Activated CD8-positive, alpha-beta memory T cell treated with anti-CD3 and anti-CD28 coated beads for 48 hours (primary cell): ENCODE results near the gene DNAJB8.

Experiments used
- DNase-seq, 3 experiments: peaks; one replicate each; pipeline ENCODE4 v3.0.0-alpha.2; 2020; ENCODE audit warnings: low read depth in 2 of 3, low spot score in 2 of 3

DNAJB8 gene

DNA sequence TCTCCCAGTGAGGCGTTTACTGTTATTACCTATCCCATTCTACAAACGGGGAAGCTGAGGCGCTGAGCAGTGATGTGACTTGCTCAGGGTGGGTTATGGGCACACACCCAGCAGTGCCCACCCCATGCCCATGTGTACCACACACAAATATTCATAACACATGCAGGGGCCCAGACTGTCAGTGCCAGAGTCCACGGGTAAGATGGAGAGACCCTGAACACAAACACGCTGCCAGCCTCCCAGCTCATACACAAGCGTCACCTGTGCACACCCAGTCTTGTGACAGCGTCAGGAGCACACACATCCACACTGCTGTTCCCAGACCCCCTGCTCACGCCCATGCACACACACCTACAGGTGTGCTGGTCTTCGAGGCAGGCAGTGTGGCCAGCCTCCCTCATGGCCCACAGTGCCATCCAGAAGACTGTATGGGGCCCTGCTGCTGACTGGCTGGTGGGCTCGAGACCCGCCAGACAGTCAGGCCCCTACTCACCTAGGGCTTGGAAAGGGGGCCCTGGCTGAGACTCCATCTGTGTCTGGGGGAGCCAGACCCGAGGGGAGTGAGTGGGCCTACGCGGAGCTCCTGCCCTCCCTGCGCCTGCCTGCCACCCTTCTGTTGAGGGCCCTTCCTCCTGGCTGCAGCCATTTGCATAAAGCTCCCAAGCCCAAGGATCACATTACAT lies 39.4 kb downstream of the DNAJB8 start:
- no peak for DNase-seq

DNA sequence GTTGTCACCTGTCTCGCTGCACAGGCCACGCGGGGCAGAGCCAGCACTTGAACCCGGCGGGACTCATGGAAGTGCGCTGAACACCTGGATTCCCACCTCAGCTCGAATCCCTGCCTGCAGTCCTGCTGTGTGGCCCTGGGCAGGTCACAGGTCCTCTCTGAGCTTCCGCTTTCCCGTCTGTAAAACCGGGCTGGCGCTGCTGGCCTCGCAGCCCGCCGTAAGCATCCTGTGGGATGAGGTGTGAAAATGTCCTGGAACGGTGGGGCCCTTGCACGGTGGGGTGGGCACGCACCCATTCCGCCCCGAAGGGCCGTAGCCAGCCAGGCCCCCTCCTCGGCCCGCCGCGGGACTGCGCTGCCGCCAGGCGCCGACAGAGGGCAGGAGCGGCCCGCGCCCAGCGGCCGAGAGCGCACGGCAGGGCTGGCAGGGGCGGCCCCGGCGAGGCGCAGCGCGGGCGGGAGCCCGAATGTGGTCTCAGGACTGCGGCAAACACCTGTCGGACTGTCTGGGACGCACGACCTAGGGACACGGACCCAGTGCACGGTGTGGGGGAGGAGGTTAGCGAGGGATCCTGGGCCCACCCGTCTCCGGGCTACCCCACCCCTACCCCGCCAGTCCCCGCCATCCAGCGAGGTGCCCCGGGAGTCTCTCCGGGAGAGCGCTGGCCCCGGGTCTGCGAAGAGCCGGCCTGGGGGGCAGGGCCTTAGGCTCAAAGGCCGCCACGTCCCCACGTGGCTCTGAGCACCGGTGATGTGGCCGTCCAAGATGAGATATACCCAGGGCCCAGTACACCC lies 40.4 kb downstream of the DNAJB8 start:
- DNase-seq: peak; percentile 28 to 34 (median 32)

GRCh38 chr3:128425846-128426127 lies 40.9 kb downstream of the DNAJB8 start:
- no peak for DNase-seq

GRCh38 chr3:128425142-128425845 lies 41.4 kb downstream of the DNAJB8 start:
- no peak for DNase-seq

- no peak for DNase-seq
Measured at GRCh38 chr3:128424508-128425069, 42.1 kb downstream of the DNAJB8 start.

GRCh38 chr3:128423525-128424147 lies 43.1 kb downstream of the DNAJB8 start:
- no peak for DNase-seq

GRCh38 chr3:128422762-128423524 lies 43.7 kb downstream of the DNAJB8 start:
- DNase-seq: no peak

GRCh38 chr3:128421966-128422365 lies 44.7 kb downstream of the DNAJB8 start:
- DNase-seq: no peak

DNA sequence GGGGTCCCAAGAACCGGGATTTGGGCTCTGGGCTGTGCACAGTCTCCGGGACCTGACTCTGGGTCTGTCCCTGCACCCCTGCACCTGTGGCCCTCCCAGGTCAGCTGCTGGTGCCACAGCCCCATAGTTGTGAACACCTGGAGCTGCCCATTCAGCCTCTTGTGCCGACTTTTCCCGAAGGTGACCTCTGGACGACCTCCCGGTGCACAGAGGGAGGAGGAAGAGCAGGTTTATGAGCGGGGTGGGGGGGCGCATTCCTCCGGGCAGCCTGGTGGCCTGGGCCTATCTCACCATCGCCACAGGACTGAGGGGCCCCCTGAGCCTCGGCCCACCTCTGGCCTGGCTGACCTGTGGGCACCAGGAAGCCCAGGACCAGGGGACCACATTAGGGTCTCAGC lies 45.3 kb downstream of the DNAJB8 start:
- DNase-seq: no peak

- no peak for DNase-seq
Measured at GRCh38 chr3:128420720-128421438, 45.8 kb downstream of the DNAJB8 start.

DNA sequence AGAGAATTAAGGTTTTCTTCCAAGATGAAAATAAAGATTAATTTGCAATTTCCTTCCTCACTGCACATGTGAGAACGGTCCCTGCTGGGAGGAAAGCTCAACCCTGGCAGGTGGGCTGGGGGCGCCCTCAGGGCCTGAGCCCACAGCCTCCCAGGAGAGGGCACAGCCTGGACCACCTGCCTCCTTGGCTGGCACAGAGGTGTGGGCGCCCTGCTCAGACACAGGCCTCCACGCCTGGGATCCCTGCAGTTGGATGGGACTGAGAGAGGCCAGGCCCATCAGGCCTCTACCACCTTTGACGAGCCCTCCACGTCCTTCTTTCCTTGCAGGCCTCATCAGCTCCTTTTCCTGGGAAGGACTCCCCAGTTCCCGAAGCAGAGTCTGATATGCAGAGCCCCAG lies 46.4 kb downstream of the DNAJB8 start:
- DNase-seq: no peak

GRCh38 chr3:128419311-128419710 lies 47.4 kb downstream of the DNAJB8 start:
- no peak for DNase-seq

DNA sequence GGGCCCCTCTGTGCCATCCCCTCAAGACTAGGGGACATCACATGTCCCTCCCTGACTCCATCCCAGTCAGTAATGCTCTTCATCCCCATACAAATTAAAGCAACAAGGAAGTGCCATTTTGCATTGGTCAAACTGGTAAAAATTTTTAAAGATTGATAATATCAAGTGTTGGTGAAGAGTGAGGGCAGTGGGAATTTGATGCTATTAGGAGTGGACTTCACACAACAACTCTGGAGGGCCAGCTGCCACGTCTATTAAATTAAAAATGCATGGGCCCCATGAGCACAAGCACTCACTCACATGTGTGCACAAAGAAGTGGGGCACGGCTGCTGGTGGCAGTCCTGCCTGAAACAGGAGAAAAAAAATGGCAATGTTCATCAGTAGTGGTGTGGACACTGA lies 47.8 kb downstream of the DNAJB8 start:
- DNase-seq: no peak

DNA sequence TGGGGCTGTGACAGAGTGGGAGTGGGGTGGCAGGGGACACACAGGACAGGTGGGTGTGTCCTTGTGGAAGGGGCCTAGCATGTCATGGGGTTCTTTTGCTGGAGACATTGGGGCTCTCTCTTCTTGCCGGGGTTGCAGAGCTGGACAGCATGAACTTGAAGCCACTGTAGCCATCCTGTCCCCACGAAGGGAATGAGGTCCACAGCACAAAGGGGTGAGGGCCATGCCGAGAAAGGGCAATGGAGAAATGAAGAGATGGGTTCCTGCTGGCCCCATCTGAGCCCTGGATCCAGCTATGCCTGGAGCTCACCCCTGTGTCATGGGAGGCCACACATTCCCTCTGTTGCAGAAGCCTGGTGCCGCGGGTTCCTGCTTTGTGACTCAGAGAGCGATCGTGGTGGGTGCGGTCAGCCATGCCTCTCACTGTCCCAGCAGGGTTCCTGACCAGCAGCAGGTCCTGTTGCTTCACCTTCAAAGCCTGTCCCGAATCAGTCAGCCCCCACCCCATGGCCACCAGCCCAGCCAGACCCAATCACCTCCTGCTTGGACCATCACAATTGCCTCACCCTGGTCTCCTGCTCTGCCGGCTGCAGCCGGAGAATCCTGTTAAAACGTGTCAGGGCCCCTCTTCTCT lies 50.0 kb downstream of the DNAJB8 start:
- no peak for DNase-seq

- DNase-seq: no peak
Measured at GRCh38 chr3:128415773-128416577, 50.7 kb downstream of the DNAJB8 start.

- no peak for DNase-seq
Measured at GRCh38 chr3:128415200-128415772, 51.4 kb downstream of the DNAJB8 start.

GRCh38 chr3:128413413-128414205 lies 53.1 kb downstream of the DNAJB8 start:
- DNase-seq: no peak

DNA sequence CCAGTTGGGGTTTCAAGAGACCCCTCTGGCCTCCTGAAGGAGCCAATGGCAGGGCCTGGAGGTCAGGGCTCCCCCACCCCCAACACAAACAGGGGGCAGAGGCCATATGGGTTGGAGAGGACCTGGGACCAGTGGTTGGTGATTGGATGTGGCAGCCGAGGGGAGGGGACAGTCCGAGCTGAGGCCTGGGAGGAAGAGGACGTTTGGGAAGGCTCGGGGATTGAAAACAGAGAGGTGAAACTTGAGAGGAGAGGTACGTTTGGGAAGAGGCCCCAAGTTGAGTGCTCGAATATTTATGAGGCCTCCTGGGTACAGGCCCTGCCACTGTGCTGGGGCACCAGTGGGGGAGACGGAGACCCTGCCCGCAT lies 53.7 kb downstream of the DNAJB8 start:
- no peak for DNase-seq
